ENCODE data around the gene SP5.
"Not testable (repeated sequence)": the region's sequence is repeated elsewhere in the genome, so short reads cannot be mapped to it uniquely, and the experiment has no call there.

SP5 gene

GRCh38 chr2:170733798-170734600, 18.9 kb downstream of the SP5 start:
- TF ChIP-seq CTCF (conservative IDR thresholded peaks at IDR 0.05) = no peak
- H3K27ac ChIP-seq = no peak overlapping the region

DNA sequence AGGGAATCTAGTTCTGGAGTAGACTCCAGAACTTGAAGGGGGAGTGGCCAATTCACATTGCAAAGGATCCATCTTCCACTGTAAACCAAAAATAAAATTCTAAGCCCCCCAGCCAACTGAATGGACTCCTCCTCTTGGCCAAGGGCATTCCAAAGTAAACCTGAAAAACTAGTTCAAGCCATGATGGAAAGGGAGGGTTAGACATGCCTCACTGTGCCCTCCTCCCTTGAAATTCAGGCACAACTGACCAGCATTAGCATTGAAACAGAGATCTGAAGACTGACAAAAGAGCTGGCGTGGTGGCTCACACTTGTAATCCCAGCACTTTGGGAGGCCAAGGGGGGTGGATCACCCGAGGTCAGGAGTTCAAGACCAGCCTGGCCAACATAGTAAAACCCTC, 19.5 kb downstream of the SP5 start:
- not testable (repeated sequence) for H3K27ac ChIP-seq

GRCh38 chr2:170736628-170737027, 21.5 kb downstream of the SP5 start:
- H3K27ac ChIP-seq = no peak overlapping the region
- TF ChIP-seq CTCF (conservative IDR thresholded peaks at IDR 0.05) = no peak

GRCh38 chr2:170737406-170737805, 22.3 kb downstream of the SP5 start:
- no peak overlapping the region for H3K27ac ChIP-seq
- no peak for TF ChIP-seq CTCF (conservative IDR thresholded peaks at IDR 0.05)

DNA sequence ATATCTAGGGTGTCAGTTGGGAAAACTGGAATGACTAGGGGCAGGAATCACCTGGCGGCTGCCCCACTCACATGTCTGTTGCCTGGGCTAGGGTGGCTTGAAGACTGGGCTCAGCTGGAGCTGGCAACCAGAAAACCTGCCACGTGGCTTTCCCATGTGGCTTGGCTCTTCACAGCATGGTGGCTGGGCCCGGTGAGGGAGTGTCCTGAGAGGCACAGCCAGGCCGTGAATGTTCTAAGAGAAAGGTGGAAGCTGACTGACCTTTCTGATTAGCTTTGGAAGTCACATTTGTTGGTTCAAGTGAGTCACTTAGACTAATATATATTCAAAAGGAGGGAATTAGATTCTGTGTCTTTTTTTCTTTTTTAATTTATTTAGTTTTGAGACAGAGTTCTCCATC, 22.7 kb downstream of the SP5 start:
- TF ChIP-seq CTCF (conservative IDR thresholded peaks at IDR 0.05) = no peak

DNA sequence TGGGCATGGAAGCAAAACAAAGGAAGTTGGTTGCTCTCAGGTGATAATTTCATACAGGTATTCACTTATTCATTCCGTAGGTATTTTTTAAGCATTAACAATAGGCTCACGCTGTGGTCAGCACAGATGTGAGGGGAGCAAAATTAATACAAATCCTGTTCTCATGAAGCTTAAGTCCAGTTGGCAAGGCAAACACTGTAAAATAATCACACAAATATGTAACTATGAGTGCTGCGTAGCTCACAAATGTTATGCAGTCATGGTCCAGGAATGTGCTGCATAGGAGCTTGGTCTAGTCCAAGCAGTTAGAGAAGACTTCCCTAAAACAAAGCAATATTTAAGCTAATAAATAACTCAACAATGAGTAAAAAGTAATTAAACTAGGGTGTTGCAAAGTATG, 23.9 kb downstream of the SP5 start:
- H3K27ac ChIP-seq = no peak overlapping the region
- TF ChIP-seq CTCF (conservative IDR thresholded peaks at IDR 0.05) = no peak

More for the DNA sequence above, 22.7 kb downstream of the SP5 start:
- H3K27ac ChIP-seq = no peak overlapping the region

- no peak overlapping the region for H3K27ac ChIP-seq
- no peak for TF ChIP-seq CTCF (conservative IDR thresholded peaks at IDR 0.05)
Observed at GRCh38 chr2:170739507-170740046, 24.4 kb downstream of the SP5 start.

DNA sequence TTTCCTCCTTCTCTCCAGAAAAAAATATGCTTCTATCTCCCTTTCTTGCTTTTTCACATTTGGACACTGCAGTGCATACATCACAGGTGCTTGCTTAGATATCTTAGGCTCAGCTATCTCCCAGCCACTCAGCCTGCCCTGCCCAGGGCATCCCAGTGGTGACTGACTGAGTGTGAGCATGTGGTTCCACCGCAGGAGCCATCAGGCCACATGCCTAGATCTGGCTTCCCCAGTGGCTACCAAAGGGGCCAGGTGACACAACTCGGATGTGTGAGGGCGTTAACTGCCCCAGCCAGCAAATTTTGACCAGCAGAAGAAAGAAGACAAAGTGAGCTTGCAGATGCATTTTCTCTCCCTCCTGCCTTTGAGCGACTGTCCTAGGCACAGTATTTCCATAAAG, 25.5 kb downstream of the SP5 start:
- no peak for TF ChIP-seq CTCF (conservative IDR thresholded peaks at IDR 0.05)
- H3K27ac ChIP-seq = no peak overlapping the region
